Endodermal cell (in vitro differentiated cells): ENCODE results near the gene UBE2D2. TPM values are rescaled to one million over a fixed set of nuclear protein-coding genes. Genes with fewer than 3 reads are reported as not detected.

Source experiments
- DNase-seq: peaks from one replicate; pipeline ENCODE4 v3.0.0-alpha.2; 2017
- H3K27ac ChIP-seq: 2 replicates; pipeline ENCODE4 v1.5.1; 2013; ENCODE audit warnings: mild to moderate bottlenecking, low read depth, low read length, moderate library complexity
- H3K27me3 ChIP-seq: 2 replicates; pipeline ENCODE4 v1.6.1; 2013; ENCODE audit warnings: mild to moderate bottlenecking, low read length, moderate library complexity; ENCODE audit not compliant: insufficient read depth, control insufficient read depth, poor library complexity, severe bottlenecking
- H3K36me3 ChIP-seq: 2 replicates; pipeline ENCODE4 v1.7.0; 2013; ENCODE audit warnings: mild to moderate bottlenecking, low read length, moderate library complexity; ENCODE audit not compliant: control insufficient read depth, insufficient read depth
- H3K4me1 ChIP-seq: one replicate; pipeline ENCODE4 v1.7.0; 2013; ENCODE audit warnings: low read length; ENCODE audit not compliant: control insufficient read depth, insufficient read depth
- H3K4me3 ChIP-seq: 2 replicates; pipeline ENCODE4 v1.5.1; 2013; ENCODE audit warnings: mild to moderate bottlenecking, low read length, moderate library complexity
- H3K9ac ChIP-seq: 2 replicates; pipeline ENCODE4 v1.6.1; 2013; ENCODE audit warnings: mild to moderate bottlenecking, low read length, moderate library complexity; ENCODE audit not compliant: poor library complexity, severe bottlenecking; ENCODE audit errors: extremely low read depth
- H3K9me3 ChIP-seq: 2 replicates; pipeline ENCODE4 v1.6.1; 2013; ENCODE audit warnings: mild to moderate bottlenecking, low read length, moderate library complexity; ENCODE audit not compliant: control insufficient read depth
- H3K27ac Mint-ChIP-seq: 2 replicates; pipeline ENCODE4 v1.8.0; 2020; ENCODE audit warnings: mixed read lengths
- H3K27me3 Mint-ChIP-seq: 2 replicates; pipeline ENCODE4 v1.8.0; 2021; ENCODE audit warnings: mild to moderate bottlenecking, mixed read lengths; ENCODE audit not compliant: insufficient read depth
- H3K36me3 Mint-ChIP-seq: 2 replicates; pipeline ENCODE4 v1.8.0; 2020; ENCODE audit warnings: low read depth, mixed read lengths
- H3K4me1 Mint-ChIP-seq: 2 replicates; pipeline ENCODE4 v1.8.0; 2020; ENCODE audit warnings: mixed read lengths
- H3K4me3 Mint-ChIP-seq: 2 replicates; pipeline ENCODE4 v1.8.0; 2020; ENCODE audit warnings: mild to moderate bottlenecking, moderate library complexity, mixed read lengths
- H3K9me3 Mint-ChIP-seq: 2 replicates; pipeline ENCODE4 v1.8.0; 2020; ENCODE audit warnings: mild to moderate bottlenecking, mixed read lengths
- WGBS, 2 experiments: methylation state at CpG; one replicate each; pipeline versions ENCODE4 v1.1.5 to v1.1.7; 2013; ENCODE audit warnings: missing lambda C conversion rate in 2 of 2, mixed read lengths in 1 of 2; ENCODE audit not compliant: insufficient coverage in 1 of 2, insufficient read length in 1 of 2; 5-methylcytosine and 5-hydroxymethylcytosine counted together
- total RNA-seq, 2 donors: library from RNA; stranded (reverse); fragmentation: NEBNext Ultra II Directional in 1 of 2; extraction: Animal tissue kit (Norgen Biotek cat#: 25700) in 1 of 2; gene quantifications; 2 replicates in 1 of 2; 3 replicates in 1 of 2; pipeline ENCODE4 v1.2.1, GENCODE V29; 2021
- TF ChIP-seq, protein P1 (sequence below): fragments of 200-600 bp; sonication (generic); conservative IDR thresholded peaks from 2 replicates; pipeline ENCODE4 v1.5.0; 2021; ENCODE audit warnings: antibody characterized with exemption, mild to moderate bottlenecking

Gene UBE2D2
- total RNA-seq, 2 donors from 2014 or later: 172 to 202 TPM

DNA sequence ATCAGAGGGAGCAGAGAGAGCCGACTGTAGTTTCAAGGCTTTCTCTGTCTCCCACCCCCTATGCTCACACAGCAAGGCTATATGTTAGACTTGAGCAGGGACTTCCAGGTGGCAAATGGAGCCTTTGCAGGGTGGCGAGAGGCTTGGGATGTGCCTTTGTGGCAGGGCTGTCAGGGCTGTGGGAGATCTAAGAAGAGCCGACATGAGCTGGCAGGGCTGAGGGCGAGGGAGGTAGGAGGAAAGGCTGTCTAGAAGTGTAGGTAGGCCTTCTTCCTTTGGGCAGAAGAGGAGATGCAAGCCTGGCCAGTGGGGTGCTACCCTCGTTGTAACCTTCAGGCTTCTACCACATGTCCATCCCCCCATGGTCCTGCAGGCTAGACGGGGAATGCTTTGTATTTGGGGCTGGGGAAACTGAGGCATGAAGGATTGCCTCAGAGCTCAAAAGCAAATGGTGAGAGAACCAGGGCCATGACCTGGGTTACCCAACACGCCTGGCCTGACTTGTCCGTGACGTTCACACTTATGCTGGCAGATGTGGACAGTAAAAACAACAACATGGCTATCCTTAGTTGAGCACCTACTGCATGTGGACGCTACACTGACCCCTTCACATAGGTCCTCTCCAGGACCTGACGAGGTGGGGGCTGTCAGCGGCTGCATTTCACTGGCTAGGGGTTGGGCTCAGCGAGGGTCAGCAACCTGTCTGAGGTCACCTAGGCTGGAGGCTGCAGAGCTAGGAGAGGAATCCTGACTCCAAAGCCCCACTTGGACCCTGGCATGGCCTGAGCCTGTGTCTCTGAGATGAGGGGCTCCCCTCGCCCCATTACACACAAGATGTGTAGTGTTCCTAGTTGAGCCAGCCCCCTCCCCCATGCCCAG is 102.3 kb downstream of the UBE2D2 start:
- H3K36me3 Mint-ChIP-seq: no peaks in the 10 kb centered on the region
- H3K27me3 Mint-ChIP-seq: no peaks in the 10 kb centered on the region
- peaks cover 18% of the 10 kb centered on the region for H3K4me1 ChIP-seq
- peaks cover 29% of the 10 kb centered on the region for H3K4me1 Mint-ChIP-seq
- no peaks in the 10 kb centered on the region for H3K27me3 ChIP-seq
- H3K27ac Mint-ChIP-seq: peak overlapping the region; percentile 70
- no peak overlapping the region for H3K4me3 ChIP-seq
- no peaks in the 10 kb centered on the region for H3K9me3 Mint-ChIP-seq
- H3K4me3 Mint-ChIP-seq: no peak overlapping the region
- H3K36me3 ChIP-seq: no peaks in the 10 kb centered on the region
- no peak overlapping the region for H3K27ac ChIP-seq
- no peaks in the 10 kb centered on the region for H3K9me3 ChIP-seq
- WGBS, 2 experiments: 89 to 94% methylated on average over 7 to 14 of the region's 14 CpGs
- no peak for DNase-seq
- TF ChIP-seq, protein P1, sequence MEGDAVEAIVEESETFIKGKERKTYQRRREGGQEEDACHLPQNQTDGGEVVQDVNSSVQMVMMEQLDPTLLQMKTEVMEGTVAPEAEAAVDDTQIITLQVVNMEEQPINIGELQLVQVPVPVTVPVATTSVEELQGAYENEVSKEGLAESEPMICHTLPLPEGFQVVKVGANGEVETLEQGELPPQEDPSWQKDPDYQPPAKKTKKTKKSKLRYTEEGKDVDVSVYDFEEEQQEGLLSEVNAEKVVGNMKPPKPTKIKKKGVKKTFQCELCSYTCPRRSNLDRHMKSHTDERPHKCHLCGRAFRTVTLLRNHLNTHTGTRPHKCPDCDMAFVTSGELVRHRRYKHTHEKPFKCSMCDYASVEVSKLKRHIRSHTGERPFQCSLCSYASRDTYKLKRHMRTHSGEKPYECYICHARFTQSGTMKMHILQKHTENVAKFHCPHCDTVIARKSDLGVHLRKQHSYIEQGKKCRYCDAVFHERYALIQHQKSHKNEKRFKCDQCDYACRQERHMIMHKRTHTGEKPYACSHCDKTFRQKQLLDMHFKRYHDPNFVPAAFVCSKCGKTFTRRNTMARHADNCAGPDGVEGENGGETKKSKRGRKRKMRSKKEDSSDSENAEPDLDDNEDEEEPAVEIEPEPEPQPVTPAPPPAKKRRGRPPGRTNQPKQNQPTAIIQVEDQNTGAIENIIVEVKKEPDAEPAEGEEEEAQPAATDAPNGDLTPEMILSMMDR: no peak
- H3K9ac ChIP-seq: no peak overlapping the region

DNA sequence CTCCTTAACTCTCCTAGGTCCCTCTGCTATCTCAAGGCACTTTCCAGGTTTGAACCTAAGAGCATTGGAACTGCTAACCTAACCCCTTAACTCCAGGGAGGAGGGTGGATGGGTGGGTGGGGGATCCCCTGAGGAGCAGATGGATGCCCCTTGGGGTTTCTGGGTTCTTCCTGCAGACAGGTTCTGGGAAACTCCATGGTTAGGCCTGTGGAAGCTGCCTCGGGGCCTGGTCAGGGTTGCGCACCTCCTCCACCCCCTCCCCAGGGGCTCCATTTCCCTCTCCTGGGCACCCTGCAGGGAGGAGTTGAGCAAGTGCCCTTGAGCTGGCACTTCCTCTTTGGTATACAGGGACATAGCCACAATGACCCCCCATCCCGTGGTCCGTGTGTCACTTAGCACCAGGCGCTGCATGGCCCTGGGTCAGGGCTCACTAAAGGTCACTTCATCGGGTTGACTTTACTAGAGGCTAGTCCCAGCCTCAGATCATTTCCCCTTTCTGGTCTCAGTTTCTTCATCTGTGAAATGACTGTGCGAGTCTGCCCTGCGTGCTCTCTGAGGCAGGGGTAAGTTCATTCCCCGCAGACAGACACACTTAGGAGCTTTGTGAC is 103.1 kb downstream of the UBE2D2 start:
- Histone ChIP-seq H3K4me1 (peaks cover 11% of the 10 kb centered on the region), H3K9ac (no peak overlapping the region), H3K27me3 (no peaks in the 10 kb centered on the region), H3K36me3 (no peaks in the 10 kb centered on the region), H3K27ac (no peak overlapping the region), H3K4me3 (no peak overlapping the region), H3K9me3 (no peaks in the 10 kb centered on the region)
- no peak overlapping the region for H3K4me3 Mint-ChIP-seq
- 94 to 95% methylated on average over 7 to 9 of the region's 9 CpGs for WGBS, 2 experiments
- no peaks in the 10 kb centered on the region for H3K36me3 Mint-ChIP-seq
- no peak for DNase-seq
- H3K4me1 Mint-ChIP-seq: peaks cover 30% of the 10 kb centered on the region
- no peaks in the 10 kb centered on the region for H3K27me3 Mint-ChIP-seq
- TF ChIP-seq, protein P1: no peak
- no peaks in the 10 kb centered on the region for H3K9me3 Mint-ChIP-seq
- H3K27ac Mint-ChIP-seq: no peak overlapping the region

DNA sequence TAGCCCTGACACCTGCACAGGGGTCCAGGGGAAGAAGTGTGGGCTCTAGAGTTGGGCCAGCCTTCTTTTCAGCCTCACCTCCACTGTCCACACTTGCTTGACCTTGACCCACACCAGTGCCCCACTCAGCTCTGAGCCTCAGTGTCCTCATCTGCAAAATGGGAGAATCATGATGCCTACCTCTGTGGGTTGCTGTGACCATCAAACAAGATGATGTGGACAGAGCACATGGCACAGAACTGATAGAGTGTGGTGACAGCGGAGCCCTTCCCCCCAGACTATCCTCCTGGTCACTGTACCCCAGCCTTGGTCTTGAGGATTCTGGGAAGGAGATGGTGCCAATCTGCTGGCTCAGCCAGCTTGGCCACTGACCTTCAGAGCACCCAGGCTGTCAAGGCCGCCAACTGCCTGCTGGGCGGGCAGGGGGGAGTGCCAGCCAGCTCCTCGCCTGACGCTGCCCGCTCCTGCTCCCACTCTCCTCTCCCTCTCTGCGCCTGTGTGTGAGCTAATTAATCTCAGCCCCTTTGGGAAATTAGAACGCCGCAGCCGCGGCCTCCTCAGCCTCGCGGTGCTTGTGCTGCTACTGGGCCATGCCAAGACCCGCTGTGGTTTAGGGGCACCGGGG is 103.7 kb downstream of the UBE2D2 start:
- Histone ChIP-seq H3K9ac (no peak overlapping the region), H3K27me3 (no peaks in the 10 kb centered on the region), H3K27ac (no peak overlapping the region), H3K4me3 (no peak overlapping the region), H3K9me3 (no peaks in the 10 kb centered on the region), H3K4me1 (peaks cover 5% of the 10 kb centered on the region), H3K36me3 (no peaks in the 10 kb centered on the region)
- no peak overlapping the region for H3K27ac Mint-ChIP-seq
- H3K9me3 Mint-ChIP-seq: no peaks in the 10 kb centered on the region
- DNase-seq: no peak
- WGBS, 2 experiments: 96 to 100% methylated on average over 5 to 15 of the region's 15 CpGs
- no peak overlapping the region for H3K4me3 Mint-ChIP-seq
- no peaks in the 10 kb centered on the region for H3K27me3 Mint-ChIP-seq
- TF ChIP-seq, protein P1: no peak
- H3K4me1 Mint-ChIP-seq: peaks cover 33% of the 10 kb centered on the region
- no peaks in the 10 kb centered on the region for H3K36me3 Mint-ChIP-seq
